HG03460 (cell line): ENCODE results near the gene SYS1.

Experiments
- ATAC-seq: cut with Tn5 transposase; IDR thresholded peaks from one replicate; pipeline ENCODE4 v1.9.1; 2021; ENCODE audit not compliant: unreplicated experiment

Gene SYS1

GRCh38 chr20:45362804-45363610 lies at the start of gene SYS1:
Gene SYS1 (plus strand): TSS chr20:45363156. CDS start chr20:45363532, 376 bp downstream.
- ATAC-seq = peak; percentile 71

DNA sequence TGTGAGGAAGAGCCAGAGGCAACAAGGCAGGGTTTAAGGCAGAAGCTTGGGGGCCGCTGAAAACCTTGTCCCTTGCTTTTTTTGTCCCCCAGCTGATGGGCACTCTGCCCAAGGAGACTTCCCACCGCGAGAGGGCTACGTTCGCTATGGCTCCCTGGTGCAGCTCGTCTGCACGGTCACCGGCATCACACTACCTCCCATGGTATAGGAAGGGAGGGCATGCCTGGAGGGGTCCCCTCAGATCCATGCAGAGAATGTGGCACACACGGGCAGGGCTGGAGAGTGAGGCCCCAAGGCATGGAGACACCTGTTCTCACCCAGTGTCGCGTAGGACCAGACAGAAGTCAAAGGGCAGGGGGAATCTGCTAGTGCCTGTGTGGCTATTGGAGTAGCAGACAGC lies 49.0 kb upstream of the SYS1 start:
- no peak for ATAC-seq

DNA sequence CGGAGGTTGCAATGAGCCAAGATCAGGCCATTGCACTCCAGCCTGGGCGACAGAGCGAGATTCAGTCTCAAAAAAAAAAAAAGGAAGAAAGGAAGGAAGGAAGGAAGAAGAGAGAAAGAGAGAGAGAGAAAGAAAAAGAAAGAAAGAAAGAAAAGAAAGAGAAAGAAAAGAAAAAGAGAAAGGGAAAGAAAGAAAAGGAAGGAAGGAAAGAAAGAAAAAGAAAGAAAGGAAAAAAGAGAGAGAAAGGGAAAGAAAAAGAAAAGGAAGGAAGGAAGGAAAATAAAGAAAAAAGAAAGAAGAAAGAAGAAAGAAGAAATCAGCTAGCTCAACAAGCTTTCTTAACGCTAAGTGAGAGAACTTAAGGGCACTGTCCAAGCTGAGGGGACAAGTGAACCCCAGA lies 47.3 kb upstream of the SYS1 start:
- no peak for ATAC-seq

DNA sequence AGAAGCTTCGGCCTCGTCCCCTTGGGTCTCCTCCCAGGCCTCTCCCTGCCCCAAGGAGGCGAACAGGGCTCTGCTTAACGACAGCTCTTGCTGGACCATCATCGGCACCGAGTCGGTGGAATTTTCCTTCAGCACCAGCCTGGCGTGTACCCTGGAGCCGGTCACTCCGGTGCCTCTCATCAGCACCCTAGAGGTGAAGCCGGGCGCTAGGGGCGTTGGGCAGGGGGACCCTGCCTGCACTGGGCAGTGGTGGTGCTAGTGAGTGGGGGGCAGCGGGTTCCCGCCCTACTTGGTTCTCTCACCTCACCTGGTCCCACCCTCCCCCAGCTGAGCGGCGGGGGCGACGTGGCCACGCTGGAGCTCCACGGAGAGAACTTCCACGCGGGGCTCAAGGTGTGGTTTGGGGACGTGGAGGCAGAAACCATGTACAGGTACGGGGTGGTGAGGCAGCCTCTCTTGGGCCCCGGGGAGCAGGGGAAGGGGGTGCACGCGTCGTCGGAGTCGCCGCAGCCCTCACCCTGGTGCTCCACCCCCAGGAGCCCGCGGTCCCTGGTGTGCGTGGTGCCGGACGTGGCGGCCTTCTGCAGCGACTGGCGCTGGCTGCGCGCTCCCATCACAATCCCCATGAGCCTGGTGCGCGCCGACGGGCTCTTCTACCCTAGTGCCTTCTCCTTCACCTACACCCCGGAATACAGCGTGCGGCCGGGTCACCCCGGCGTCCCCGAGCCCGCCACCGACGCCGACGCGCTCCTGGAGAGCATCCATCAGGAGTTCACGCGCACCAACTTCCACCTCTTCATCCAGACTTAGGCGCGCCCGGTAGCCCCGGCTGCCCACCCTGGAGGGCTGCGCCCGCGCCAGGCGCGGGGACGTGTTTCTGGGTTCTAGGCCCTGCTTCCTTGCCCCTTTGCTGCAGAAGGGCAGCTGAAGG lies 46.5 kb upstream of the SYS1 start:
- ATAC-seq = no peak

DNA sequence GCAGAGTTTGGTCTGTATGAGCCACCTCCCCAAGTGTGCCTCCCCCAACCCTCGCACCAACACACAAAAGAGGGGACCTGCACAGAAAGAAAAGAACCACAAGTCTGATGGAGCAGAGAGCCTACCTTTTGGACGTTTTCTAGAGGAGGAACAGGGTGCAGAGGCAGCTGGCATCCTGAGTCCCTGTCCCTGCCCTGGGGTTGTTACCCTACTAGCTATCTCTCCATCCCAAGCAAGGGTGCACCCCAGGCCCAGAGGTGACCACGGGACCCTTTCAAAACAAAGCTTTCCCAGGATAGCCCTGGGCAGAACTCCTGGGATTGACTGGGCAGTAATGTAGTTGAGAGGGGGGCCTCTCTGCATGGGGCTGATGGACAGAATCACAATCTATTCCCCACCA lies 45.1 kb upstream of the SYS1 start:
- no peak for ATAC-seq

- no peak for ATAC-seq
Observed at GRCh38 chr20:45318386-45318939, 44.5 kb upstream of the SYS1 start.

DNA sequence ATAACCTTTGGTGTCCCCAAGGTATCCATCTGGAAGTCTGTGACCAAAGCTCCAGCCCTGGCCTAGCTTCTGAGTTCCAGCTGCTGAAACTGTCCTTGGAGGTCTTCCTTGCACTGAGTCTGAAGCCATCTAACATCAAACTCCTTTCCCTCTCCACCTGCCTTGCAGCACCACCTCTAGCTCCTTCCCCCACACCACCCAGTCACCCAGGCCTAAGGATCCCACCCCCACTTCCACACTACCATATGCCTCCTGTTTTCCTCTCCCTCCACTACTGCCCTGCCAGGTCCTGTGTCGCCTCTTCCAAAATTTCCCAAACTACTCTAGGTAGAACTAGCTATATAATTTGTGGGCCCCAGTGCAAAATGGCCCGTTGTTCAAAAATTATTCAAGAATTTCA lies 44.0 kb upstream of the SYS1 start:
- no peak for ATAC-seq

DNA sequence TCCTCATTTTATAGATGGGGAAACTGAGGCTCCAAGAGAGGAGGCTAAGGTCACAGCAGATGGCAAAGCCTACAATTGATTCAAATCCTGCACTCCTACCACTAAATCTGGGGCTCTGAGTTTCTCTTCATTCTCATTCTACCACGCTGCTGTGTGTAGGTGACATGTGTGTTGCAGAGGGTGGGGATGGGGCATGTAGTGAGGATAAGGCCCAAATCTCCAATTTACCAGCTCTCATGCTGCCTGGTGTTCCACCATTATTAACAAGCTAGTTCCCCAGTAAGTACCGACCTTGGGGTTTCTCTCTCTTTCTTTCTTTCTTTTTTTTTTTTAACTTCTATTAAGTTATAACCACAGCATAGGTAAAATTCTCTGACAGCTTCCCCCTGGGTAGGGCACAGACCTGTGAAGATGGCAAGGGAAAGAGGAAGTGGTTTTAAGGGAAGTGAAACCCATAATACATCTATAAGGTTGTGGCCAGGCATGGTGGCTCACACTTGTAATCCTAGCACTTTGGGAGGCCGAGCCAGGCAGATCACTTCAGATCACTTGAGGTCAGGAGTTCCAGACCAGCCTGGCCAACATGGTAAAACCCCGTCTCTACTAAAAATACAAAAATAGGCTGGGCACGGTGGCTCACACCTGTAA lies 41.9 kb upstream of the SYS1 start:
- peak; percentile 78 for ATAC-seq

DNA sequence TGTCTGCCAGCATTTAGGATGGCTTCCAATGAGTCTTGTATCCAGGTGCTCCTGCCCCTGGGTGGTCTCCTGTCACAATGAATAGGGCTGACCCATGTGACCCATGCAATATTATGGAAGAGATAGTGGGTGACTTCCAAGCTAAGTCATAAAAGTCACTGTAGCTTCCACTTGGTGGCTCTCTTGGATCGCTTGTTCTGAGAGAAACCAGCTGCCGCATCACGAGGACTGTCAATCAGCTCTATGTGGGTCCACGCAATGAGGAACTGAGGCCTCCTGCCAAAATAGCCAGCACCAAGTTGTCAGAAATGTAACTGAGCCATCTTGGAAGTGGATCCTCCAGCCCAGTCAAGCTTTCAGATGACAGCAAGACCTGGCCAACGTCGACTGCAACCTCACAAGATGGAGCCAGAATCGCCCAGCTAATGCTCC lies 40.0 kb upstream of the SYS1 start:
- ATAC-seq = no peak

GRCh38 chr20:45323731-45324130 lies 39.2 kb upstream of the SYS1 start:
- ATAC-seq = no peak

DNA sequence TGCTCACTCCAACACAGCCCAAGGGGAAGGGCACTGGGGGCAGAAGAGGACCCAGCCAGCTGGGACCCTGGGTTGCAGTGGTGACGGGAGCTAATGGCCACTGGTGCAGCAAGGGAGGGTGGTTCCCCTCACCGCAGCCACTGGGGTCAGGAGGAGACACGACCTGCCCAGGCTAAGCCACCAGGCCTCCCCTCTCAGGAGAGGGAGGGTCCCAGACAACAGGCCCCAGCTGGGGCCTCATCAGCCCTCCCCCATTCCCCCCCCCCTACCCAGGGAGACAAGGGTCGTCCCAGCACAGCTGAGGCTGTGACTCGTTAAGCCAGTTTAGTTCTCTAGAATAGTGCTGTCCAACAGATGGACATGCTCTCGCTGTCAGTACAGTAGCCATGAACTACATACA lies 37.6 kb upstream of the SYS1 start:
- no peak for ATAC-seq

GRCh38 chr20:45328451-45328850 lies 34.5 kb upstream of the SYS1 start:
- no peak for ATAC-seq

- no peak for ATAC-seq
Observed at GRCh38 chr20:45329497-45330319, 33.2 kb upstream of the SYS1 start.

DNA sequence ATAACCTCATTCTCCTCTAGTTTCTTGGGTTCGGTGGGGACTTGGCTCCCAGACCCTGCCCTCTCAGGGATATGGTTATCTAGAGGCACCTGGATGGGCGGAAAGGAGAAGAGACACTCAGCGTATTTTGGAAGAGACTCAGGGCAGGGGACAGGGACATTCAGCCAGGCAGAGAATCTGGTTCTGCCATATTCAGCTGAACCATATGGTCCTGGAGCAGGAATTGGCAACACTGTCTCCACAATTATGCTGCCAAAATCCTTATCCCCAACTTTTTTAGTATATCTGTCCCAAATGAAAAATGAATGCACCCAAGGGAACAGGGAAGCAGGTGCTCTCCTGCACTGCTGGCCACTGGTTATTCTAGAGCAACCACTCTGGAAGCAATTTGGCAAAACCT lies 32.5 kb upstream of the SYS1 start:
- no peak for ATAC-seq

DNA sequence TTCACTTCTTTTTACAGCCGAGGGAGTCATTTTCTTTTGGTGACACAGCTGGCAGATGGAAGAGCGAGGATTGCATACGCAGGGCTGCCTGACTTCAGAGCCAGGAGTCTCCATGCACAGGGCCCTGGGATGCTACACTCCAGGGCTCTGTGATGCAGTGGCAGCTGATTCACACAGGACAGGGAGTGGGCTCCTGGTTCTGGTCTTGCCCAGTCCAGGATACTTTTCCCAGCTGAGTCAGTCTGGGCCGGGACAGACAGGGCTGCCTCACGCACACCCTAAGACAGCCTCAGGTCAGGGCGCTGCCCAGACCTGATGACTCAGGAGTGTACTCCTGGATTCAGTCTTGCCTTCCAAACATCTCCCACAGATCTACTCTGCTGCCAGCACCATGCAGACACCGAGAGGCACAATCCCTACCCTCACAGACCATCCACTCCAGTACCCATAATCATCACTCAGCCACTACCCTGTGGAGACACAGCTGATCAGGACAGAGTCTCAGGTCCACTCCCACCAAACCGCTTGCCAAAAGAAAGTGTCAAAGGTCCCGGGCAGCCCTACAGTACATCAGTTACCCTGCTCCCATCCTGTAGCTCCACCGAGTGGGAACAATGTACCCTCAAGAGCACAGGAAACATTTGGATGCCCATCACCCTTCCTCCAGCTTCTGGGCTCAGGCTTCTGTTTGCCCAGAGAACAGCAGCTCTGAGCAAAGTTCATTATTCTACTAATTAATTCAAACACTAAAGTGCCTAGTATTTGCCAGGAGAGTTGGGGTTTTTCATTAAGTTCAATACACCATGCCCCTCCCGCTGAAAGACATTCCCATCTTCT lies 26.2 kb upstream of the SYS1 start:
- no peak for ATAC-seq

DNA sequence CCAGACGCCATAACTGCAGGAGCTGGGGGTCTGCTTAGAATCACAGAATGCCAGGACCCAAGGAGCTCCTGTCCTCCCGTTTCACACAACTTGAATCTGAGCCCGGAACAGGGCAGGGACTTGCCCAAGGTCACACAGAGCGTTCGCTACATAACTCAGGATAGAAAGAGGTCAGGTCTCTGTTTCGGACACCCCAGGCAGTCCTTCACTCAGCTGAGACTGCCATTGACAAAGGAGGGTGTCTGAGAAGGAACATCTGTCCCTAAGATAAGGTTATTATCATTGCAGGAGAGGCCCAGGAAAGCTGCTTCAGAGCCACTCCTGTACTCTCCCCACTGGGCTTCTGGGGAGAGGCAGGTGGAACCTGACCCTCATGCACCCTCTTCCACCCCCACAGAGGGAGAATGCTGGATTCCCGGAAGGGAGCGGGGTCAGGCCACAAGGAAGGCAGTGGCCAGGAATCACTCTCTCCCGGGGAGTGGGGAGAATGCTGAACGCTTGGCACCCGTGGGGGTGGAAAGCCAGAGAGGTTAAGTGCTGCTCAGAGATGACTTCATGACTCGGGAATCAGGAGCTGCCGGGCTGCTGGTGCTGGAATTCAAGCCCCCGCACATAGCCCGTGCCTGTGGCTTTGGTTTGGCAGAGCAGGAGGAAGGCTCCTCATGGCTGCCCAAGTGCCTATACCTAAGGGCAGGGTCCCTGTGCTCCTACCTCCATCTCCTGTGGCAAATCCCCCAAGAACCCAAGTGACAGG lies 25.4 kb upstream of the SYS1 start:
- ATAC-seq = no peak

DNA sequence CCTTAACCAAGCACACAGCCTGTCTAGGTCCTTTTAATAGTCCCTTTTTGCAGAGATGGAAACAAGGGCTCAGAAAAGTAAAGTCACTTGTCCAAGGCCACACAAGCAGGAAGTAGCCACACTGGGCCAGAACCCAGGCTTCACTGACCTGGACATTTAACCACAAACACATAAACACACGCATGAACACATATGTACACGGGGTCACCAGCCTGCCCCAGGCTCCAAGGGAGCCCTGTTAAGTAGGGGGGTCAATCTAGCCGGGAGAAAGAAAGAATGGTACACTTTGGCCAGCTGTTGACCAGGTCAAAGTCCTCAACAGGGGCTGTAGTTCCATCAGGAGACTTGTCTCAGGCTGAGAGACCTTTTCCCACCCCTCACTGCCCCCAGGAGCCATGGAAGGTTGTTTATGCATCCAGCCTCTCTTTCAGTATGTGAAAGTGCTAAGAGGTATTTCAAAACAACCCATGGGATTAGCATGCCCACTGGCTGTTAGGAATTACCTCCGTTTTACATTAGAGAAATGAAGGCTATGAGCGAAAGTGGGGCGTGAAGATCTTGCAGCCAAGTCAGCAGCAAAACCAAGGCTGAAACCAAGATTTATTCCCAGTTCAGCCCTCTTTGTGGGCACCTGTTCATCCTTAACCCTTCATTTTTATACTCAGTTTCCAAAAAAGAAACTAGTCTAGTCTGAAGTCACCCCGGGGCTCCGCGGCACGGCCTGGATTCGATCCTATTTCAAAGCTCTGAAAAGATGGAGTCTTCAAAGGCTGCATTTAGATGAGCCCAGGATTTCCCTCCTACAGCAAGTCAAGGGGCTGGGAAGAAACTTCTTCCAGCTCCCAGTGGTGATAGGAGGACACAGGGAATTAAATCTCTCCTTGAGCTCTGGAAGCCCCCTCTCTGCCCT lies 24.6 kb upstream of the SYS1 start:
- ATAC-seq = no peak

DNA sequence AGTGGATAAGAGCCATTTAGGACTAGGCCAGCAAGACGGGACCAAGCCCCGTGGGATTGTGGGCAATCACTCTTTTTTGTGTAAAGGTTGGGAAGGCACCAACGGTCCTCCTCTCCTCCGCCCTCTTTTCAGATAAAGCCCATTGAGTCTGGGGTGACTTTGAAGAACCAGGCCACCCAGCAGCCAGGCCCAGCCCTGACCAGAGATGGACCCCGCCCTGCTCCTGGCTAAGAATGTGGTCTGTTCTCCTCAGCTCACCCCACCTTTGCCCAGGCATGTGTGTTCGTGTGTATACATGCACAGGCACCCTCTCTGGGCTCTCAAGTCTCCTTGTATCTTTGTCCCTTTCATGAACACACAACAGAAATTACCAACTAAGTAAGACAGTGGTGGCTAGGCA lies 23.9 kb upstream of the SYS1 start:
- ATAC-seq = no peak
